ENCODE measurements around the gene CLOCK. TPM values are rescaled to one million over a fixed set of nuclear protein-coding genes. Genes with fewer than 3 reads are reported as not detected.

The CLOCK gene
- total and polyA plus RNA-seq, 2 experiments from 2014 or later, result 9.6 to 29.3 TPM

- no peaks in the 10 kb centered on the region for H4K20me1 ChIP-seq (ENCODE audit: insufficient read depth, poor library complexity, severe bottlenecking)
- TF ChIP-seq EZH2 (IDR thresholded peaks at IDR 0.05; ENCODE audit: borderline replicate concordance) (no peak), CTCF (IDR thresholded peaks at IDR 0.05; ENCODE audit: poor library complexity) (no peak), EZH2phosphoT487 (IDR thresholded peaks at IDR 0.05; ENCODE audit: low read depth, severe bottlenecking, unreplicated experiment) (no peak)
- peaks cover 63% of the 10 kb centered on the region for H3K79me2 ChIP-seq
- H3K36me3 ChIP-seq (replicated peaks; ENCODE audit: insufficient read depth, low read depth), result no peaks in the 10 kb centered on the region
- no peak overlapping the region for H3K27ac ChIP-seq
- no peaks in the 10 kb centered on the region for H3K27me3 ChIP-seq
- 94% methylated on average over 10 of the region's 10 CpGs for WGBS (ENCODE audit: low lambda C conversion rate, missing lambda C conversion rate)
- H3K9me3 ChIP-seq (ENCODE audit: low read depth), result no peaks in the 10 kb centered on the region
- no peak for DNase-seq (ENCODE audit: low spot score)
- H3K9me2 ChIP-seq (replicated peaks; ENCODE audit: insufficient read depth), result no peaks in the 10 kb centered on the region
- H2AFZ ChIP-seq, result no peak overlapping the region
- H3K4me1 ChIP-seq (ENCODE audit: insufficient read depth), result no peaks in the 10 kb centered on the region
- H3K4me3 ChIP-seq, result no peak overlapping the region
- H3K4me2 ChIP-seq, result no peak overlapping the region
Measured at GRCh38 chr4:55499495-55499894, 47.2 kb downstream of the CLOCK start.

DNA sequence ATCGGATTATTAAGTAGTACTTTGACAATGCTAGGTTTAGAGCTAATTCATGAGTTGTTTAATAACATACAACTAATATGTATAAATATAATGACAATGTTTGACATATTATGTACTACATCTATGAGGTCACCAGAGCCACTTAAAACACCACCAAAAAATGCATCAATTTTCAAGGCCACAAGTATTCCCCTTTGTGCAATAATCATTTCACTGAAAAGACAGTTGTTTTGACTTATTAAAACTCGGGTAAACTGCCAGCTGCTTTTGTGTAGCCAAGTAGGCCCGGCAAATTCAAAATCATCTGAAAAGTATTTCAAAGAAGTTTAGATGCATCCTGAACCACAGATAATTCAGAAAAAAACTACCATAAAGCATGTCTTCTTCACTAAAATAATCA is 48.7 kb downstream of the CLOCK start:
- no peak for DNase-seq (ENCODE audit: low spot score)
- peaks cover 59% of the 10 kb centered on the region for H3K79me2 ChIP-seq
- H3K27me3 ChIP-seq, result no peaks in the 10 kb centered on the region
- no peaks in the 10 kb centered on the region for H4K20me1 ChIP-seq (ENCODE audit: insufficient read depth, poor library complexity, severe bottlenecking)
- H3K36me3 ChIP-seq (replicated peaks; ENCODE audit: insufficient read depth, low read depth), result no peaks in the 10 kb centered on the region
- 86% methylated on average over 3 of the region's 3 CpGs for WGBS (ENCODE audit: low lambda C conversion rate, missing lambda C conversion rate)
- H3K9me3 ChIP-seq (ENCODE audit: low read depth), result no peaks in the 10 kb centered on the region
- TF ChIP-seq EZH2phosphoT487 (IDR thresholded peaks at IDR 0.05; ENCODE audit: low read depth, severe bottlenecking, unreplicated experiment) (no peak), EZH2 (IDR thresholded peaks at IDR 0.05; ENCODE audit: borderline replicate concordance) (no peak), CTCF (IDR thresholded peaks at IDR 0.05; ENCODE audit: poor library complexity) (no peak)
- no peak overlapping the region for H3K4me2 ChIP-seq
- no peaks in the 10 kb centered on the region for H3K4me1 ChIP-seq (ENCODE audit: insufficient read depth)
- no peaks in the 10 kb centered on the region for H3K9me2 ChIP-seq (replicated peaks; ENCODE audit: insufficient read depth)
- no peak overlapping the region for H3K27ac ChIP-seq
- no peak overlapping the region for H2AFZ ChIP-seq
- no peak overlapping the region for H3K4me3 ChIP-seq

- no peaks in the 10 kb centered on the region for H3K4me1 ChIP-seq (ENCODE audit: insufficient read depth)
- no peak overlapping the region for H3K4me2 ChIP-seq
Measured at GRCh38 chr4:55491486-55491885, 55.2 kb downstream of the CLOCK start.

More at GRCh38 chr4:55491486-55491885, 55.2 kb downstream of the CLOCK start:
- Histone ChIP-seq H3K79me2 (peaks cover 39% of the 10 kb centered on the region), H2AFZ (no peak overlapping the region), H3K9me3 (ENCODE audit: low read depth) (no peaks in the 10 kb centered on the region), H4K20me1 (ENCODE audit: insufficient read depth, poor library complexity, severe bottlenecking) (peaks cover 3% of the 10 kb centered on the region), H3K4me3 (no peak overlapping the region), H3K27me3 (no peaks in the 10 kb centered on the region), H3K9me2 (replicated peaks; ENCODE audit: insufficient read depth) (no peaks in the 10 kb centered on the region), H3K36me3 (replicated peaks; ENCODE audit: insufficient read depth, low read depth) (no peaks in the 10 kb centered on the region), H3K27ac (no peak overlapping the region)
- TF ChIP-seq EZH2 (IDR thresholded peaks at IDR 0.05; ENCODE audit: borderline replicate concordance) (no peak), EZH2phosphoT487 (IDR thresholded peaks at IDR 0.05; ENCODE audit: low read depth, severe bottlenecking, unreplicated experiment) (no peak), CTCF (IDR thresholded peaks at IDR 0.05; ENCODE audit: poor library complexity) (no peak)
- WGBS (ENCODE audit: low lambda C conversion rate, missing lambda C conversion rate), result 89% methylated on average over 1 of the region's 1 CpG
- no peak for DNase-seq (ENCODE audit: low spot score)
